ENCODE data around the gene S100A13. TPM values are rescaled to one million over a fixed set of nuclear protein-coding genes. Genes with fewer than 3 reads are reported as not detected.

The S100A13 gene
- total RNA-seq, 1 experiment from 2014 or later: 55.0 TPM

GRCh38 chr1:153597206-153597605 is 30.1 kb downstream of the S100A13 start:
- H3K23me2 ChIP-seq (ENCODE audit: insufficient read length, low read depth, low read length, poor library complexity, severe bottlenecking): no peaks in the 10 kb centered on the region
- no peak for TF ChIP-seq CTCF (conservative IDR thresholded peaks at IDR 0.05)
- Mint-ChIP-seq H3K27ac (no peak overlapping the region), H3K36me3 (ENCODE audit: insufficient read depth in 1 of 3, low read depth in 3 of 3) (no peaks in the 10 kb centered on the region), H3K4me1 (peaks cover 19% of the 10 kb centered on the region in 2 experiments), H3K9me3 (no peaks in the 10 kb centered on the region), H3K4me3 (no peak overlapping the region), H3K27me3 (ENCODE audit: low read depth) (no peaks in the 10 kb centered on the region; the same call in none of the 2 replicates)
- no peaks in the 10 kb centered on the region for H4K20me1 ChIP-seq (ENCODE audit: control insufficient read depth, insufficient read depth, insufficient read length)
- no peak overlapping the region for H3K23ac ChIP-seq (ENCODE audit: insufficient read length, low read depth, low read length)
- H3T11ph ChIP-seq (ENCODE audit: low read length): no peak overlapping the region
- no CpG with 5 or more reads among the region's 6 CpGs for WGBS (ENCODE audit: extremely low coverage, insufficient read length, low lambda C conversion rate)
- no peak overlapping the region for H2BK5ac ChIP-seq (ENCODE audit: insufficient read length, low read length)
- H3K9ac ChIP-seq (ENCODE audit: extremely low read depth, insufficient read length, low read length): no peak overlapping the region
- no peak overlapping the region for H2AK5ac ChIP-seq (ENCODE audit: insufficient read length, low read length)
- H3K27me3 ChIP-seq (ENCODE audit: insufficient read depth, low read length): no peaks in the 10 kb centered on the region
- H2BK20ac ChIP-seq (ENCODE audit: low read depth, low read length, poor library complexity, severe bottlenecking): no peak overlapping the region
- no peak overlapping the region for H3K56ac ChIP-seq (ENCODE audit: insufficient read length, low read depth, low read length)
- DNase-seq: no peak
- no peak overlapping the region for H4K8ac ChIP-seq (replicated peaks; ENCODE audit: insufficient read length, low read depth, low read length)
- H2BK15ac ChIP-seq (ENCODE audit: low read depth, low read length): no peak overlapping the region
- H2BK12ac ChIP-seq (ENCODE audit: insufficient read length, low read depth, low read length): no peak overlapping the region
- H3K4me2 ChIP-seq (ENCODE audit: insufficient read depth, insufficient read length, low read length): no peak overlapping the region
- H4K91ac ChIP-seq (ENCODE audit: insufficient read length, low read depth, low read length): no peak overlapping the region
- no peak overlapping the region for H3K27ac ChIP-seq (ENCODE audit: insufficient read length, low read depth, low read length)
- no peak overlapping the region for H3K4ac ChIP-seq (ENCODE audit: low read depth, low read length)
- H2BK120ac ChIP-seq (ENCODE audit: low read depth, low read length, poor library complexity, severe bottlenecking): no peak overlapping the region
- H3K14ac ChIP-seq (ENCODE audit: insufficient read depth, low read length): no peak overlapping the region
- H3K79me1 ChIP-seq (ENCODE audit: insufficient read depth, low read depth, low read length, poor library complexity, severe bottlenecking): no peaks in the 10 kb centered on the region
- H3K4me1 ChIP-seq (ENCODE audit: insufficient read depth, low read length): peaks cover 7% of the 10 kb centered on the region; the same call in 1 of the 2 replicates
- no peak overlapping the region for H2AFZ ChIP-seq (ENCODE audit: low read length)
- H4K5ac ChIP-seq (ENCODE audit: insufficient read length, low read depth, low read length): no peak overlapping the region
- H3K18ac ChIP-seq (ENCODE audit: insufficient read length, low read depth, low read length): no peak overlapping the region
- no peaks in the 10 kb centered on the region for H3K9me3 ChIP-seq (ENCODE audit: control insufficient read depth, low read depth, low read length)
- no peaks in the 10 kb centered on the region for H3K79me2 ChIP-seq (ENCODE audit: insufficient read depth, low read length)

Data from H9 (cell line).